Nucleus accumbens (tissue), 56 donors: ENCODE results near the gene STX2.

Source experiments
- DNase-seq, 56 donors: peaks; one replicate each; lab custom pipeline; 2025; lab: John Stamatoyannopoulos, UW

Gene STX2

DNA sequence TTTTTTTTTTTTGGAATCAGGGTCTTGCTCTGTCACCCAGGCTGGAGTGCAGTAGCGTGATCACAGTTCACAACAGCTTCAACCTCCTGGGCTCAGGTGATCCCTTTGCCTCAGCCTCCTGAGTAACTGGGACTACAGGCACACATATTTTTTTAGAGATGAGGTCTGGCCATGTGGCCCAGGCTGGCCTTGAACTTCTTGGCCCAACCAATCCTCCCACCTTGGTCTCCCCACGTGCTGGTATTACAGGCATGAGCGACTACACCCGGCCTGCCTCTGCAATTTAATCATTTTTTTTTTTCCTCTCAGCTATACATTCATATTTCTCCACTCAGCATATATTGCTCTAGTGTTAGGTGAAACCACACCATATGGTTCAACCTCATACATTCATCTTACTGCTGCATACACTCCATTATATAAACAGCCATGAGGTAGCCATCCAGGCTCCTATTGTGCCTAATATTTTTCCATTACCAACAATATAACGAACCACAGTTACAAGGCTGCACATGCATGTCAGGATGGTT, 7.1 kb downstream of the STX2 start:
- no peak for DNase-seq

DNA sequence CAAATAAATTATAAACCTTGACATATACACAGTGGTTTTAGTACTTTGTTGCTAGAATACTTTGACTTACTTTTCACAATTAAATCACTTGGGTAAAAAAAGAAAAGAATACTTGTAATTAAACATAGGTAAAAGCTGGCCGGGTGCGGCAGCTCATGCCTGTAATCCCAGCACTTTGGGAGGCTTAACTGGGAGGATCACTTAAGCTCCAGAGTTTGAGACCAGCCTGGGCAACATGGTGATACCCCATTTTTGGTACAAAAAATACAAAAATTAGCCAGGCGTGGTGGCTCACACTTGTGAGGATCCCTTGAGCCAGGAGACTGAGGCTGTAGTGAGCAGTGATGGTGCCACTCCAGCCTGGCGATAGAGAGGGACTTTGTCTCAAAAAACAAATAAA, 7.8 kb downstream of the STX2 start:
- no peak for DNase-seq

DNA sequence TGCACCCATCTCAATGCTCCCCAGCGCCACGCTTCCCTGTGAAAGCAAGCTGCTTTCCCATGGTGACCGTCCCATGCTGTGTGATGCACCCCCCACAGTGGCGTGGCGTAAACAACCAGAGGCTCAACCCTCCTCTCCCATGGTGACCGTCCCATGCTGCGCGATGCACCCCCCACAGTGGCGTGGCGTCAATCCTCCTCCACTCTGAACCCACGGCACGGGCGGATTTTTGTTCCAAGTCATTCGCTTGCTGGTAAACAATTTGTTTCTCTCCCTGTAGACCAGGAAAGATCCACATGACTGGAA, 8.9 kb downstream of the STX2 start:
- DNase-seq = peak in 1 of 56 donors; percentile 10

DNA sequence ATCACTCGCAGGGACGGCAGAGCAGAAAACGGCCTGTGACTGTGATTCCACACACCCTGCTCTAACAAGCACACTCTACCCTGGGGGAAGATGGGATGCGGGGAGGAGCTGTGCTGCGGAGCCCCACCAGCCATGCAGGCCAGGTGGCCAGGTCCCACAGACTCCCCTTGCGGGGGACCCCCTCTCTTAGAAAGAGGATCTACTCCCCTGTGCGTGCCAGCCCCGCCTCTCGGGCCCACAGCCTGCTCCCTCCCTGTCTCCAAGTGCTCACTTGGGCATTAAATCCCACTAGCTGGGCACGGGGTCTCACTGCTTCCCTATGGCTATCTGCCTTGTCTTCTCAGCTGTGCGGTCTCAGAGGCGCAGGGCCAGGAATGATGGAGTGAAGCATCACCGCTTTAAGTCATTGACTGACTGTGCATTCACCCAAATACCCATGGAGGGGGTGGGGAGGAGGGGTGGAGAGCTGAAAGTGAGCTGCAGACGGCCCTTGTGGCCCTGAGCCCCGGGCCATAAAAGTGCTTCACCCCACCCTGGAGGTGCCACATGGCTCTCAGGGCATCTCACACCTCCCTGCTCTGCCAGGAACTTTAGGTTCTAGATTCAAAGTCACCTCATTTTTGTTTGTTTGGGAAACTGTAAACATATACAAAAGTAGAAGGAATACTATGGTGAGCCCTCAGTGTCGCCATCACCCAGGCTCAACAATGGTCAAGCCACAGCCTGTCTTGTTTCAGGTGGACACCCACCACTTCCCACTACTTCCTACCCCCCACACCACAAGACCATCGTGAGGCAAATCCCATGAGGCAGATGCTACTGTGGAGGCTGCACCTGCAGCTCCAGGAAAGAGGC, 9.4 kb downstream of the STX2 start:
- DNase-seq = no peak

DNA sequence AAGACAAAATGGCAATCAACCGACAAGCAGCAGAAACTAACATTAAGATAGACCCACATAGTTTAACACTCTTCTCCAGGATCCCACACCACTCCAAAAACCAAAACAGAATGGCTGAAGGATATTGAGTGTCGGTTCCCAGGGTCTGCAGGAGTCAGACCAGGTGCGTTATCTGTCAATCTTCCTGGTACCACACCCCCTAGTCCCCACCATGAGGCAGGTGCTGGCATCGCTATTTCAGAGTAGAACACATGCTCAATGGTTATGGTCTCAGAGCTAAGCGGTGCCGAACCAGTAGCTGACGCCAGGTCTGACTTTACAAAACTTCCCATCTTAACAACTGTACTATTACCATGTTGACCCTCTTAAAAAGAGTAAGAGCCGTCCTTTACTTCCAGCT, 10.2 kb downstream of the STX2 start:
- no peak for DNase-seq

DNA sequence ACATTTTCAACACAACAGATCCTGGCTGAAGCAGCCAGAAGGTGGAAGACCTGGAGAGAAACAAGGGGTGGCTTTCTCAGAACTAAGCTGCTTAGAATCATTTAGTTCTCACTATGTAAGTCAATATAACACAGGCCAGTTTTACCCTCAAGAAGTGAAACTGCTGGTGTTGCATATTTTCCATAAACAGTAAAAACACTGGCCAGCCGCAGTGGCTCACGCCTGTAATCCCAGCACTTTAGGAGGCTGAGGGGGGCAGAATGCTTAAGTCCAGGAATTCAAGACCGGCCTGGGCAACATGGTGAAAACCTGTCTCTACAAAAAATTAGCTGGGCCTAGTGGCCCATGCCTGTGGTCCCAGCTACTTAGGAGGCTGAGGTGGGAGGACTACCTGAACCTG, 11.6 kb downstream of the STX2 start:
- DNase-seq = no peak

DNA sequence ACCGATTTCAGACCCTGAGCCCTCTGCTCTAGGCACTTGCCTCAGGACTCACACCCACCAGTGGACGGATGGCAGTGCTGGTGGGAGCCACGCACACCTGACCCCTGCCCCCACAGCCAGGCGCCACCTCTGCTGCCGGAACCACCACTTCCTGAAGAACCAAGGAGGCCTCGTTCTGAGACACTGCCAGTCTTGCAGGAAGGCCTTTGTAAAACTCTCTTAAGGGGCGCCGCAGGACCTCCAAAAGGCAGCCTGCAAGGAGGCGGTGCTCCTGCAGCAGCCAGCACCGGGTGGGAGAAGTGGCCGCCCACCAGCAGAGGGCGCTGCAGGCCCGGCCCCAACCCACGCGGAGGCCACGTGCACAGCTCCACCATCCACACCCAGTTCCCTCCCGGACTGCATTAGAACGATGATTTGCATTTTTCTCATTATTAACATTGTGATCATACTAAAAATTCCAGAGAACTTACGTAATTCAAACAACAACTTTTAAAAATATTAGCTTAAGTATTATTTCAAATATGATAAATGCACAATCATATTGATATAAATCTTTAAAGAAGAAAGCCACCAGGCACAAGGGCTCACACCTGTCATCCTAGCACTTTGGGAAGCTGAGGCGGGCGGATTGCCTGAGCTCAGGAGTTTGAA, 12.8 kb downstream of the STX2 start:
- peak in 23 of 56 donors; percentile 2 to 44 (median 18) for DNase-seq

DNA sequence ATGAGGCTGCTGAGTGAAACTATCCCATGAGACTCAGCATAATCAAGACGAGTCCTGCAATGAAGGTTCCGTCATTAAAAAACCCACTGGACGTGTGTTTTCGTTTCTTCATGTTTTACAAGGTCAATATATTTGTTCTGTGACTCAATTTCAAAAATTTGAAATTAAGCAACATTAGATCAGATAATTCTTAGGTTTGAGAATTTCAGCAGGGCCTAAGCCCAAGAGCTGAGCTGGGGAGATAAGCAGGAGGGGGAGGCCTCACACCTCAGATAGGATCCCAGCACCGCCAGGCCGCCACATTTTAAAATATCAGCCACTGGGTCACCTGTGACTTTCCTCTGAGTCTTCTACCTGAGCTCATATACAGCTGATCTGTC, 13.3 kb downstream of the STX2 start:
- DNase-seq = no peak

DNA sequence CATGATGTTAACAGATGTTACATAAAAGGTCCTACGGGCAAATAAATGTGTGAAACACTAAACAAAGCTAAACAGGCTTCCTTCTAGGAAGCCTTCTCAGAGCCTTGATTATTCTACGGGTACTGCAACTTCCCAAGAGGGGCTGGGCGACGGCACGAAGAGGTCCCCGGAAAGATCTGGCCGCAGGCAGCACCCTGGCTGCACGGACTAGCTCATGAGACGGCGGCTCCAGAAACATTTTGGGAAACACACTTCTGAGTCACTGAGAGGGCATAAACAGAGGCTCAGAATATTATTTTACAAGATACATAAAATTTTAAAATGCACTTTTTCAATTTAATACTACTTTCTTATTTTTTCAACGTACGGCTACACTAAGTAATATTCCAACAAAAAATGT, 19.4 kb downstream of the STX2 start:
- DNase-seq = no peak

DNA sequence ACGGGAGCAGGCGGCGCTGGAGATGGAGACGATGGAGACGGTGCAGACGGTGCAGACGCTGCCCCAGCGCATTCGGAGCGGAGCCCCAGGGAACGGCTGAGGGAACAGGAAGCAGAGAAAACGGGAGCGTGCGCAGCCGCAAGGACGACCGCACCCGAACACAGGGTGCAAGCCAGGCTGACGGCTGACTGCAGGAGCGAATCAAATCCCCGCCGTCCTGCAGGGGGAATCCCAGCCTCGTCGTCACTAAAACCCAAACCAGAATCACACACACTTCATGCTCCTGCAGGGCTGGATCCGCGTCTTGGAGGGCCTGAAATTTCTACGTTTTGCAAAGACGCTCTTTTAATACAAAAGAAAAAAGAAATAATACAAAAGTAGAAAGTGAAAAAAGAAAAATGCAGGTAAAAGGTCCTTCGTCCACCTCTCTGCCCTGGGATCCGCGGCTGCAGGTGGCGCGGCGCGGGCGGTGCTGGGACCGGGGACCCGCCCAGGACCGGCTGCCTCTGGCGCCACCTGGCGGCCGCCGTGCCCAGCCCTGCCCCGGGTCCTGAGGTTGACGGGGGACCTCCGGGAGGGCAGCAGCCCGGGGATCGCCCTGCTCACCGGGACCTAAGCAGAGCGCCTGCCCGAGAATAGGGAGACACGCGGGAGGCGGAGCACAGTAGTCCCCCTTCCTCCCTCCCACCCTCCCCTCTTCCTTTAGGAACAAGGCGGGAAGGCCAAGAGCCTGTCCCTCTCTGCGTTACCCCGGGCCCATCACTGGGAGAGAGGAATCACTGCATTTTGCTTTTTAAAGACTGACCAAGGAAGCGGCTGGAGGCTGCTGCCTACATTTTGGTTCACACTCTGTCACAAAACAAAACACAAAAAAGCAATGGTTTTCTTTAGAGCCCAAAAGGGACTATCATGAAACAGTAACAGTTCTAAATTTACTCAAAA, 20.1 kb downstream of the STX2 start:
- peak in 42 of 56 donors; percentile 9 to 81 (median 40) for DNase-seq

DNA sequence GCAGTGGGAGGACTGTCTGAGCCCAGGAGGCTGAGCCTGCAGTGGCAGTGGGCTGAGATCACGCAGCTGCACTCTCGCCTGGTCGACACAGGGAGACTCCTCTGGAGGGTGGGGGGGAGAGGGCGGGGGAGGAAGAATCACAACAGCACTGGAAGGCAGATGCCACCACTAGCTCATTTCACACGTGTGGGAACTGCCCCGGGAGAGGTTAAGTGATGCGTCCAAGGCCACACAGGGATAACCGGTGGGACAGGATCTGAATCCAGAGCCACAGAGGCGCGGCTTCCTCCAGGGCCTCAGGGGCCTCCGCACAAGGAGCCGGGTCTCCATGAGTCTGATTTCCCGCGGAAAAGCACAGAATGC, 20.8 kb downstream of the STX2 start:
- no peak for DNase-seq

DNA sequence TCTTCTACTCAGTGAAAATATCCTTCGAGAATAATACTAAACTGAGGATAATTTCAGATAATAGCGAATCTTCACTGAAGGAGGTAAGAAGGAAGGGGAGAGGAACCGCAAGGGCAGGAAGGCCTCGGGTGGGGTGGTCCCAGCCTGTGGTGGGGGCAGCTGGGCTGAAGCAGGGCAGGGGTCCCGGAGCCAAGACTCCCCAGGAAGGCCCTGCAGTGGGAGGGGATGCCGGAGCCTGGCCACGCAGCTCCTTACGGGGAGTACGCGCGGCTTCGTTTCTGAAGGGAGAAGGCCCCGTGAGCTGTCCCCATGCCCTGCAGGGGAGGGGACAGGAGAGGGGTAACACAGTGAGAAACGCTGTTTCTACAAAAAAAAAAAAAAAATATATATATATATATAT, 21.2 kb downstream of the STX2 start:
- no peak for DNase-seq

DNA sequence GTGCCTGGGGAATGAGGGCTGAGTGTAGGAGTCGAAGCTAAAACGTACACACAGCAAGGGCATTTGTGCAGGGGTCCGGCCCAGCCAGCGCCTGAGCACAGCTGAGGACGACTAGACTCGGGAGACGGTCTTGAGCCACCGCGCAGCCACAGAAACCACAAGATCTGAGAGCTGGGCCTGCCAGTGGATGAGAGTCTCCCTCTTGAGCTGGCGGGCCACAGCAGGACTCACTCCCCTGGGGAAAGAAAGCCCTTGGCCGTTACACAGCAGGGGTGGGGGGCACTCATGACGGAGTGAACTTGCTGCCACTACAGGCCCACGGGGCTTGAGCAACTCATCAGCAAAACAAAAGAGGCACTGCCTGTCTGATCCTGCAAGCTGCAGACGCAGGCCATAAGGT, 23.0 kb downstream of the STX2 start:
- DNase-seq = no peak

DNA sequence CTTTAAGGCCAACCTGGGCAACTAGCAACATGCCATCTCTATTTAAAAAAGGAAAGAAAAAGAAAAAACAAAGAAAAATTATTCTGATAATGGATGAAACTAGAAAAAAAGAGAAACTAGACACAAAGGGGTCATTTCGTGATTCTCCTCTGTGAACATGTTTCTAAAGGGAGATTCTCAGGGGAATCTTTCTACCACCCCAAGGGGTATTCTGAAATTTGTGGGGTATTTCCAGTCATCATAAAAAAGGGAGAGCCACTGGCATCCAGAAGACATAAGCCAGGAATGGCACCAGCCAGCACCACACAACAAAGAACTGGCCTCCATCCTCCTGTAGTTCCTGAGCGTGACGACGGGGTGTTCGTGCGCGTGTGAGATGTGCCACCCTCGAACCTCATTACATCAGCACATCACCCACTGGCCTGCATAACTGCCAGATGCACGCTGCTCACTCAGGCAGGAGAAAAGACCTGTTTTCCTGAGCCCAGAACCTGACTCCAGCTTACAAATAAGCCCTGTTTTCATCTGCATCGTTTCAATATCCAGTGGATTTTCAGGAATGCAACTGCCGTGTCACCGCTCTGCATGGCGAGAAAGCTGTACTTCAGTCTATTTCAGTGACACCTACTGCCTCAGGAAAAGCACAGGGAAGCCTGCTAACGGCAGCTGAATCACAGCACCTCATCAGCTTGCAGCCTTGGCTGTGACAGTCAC, 23.9 kb downstream of the STX2 start:
- peak in 32 of 56 donors; percentile 11 to 80 (median 50) for DNase-seq

DNA sequence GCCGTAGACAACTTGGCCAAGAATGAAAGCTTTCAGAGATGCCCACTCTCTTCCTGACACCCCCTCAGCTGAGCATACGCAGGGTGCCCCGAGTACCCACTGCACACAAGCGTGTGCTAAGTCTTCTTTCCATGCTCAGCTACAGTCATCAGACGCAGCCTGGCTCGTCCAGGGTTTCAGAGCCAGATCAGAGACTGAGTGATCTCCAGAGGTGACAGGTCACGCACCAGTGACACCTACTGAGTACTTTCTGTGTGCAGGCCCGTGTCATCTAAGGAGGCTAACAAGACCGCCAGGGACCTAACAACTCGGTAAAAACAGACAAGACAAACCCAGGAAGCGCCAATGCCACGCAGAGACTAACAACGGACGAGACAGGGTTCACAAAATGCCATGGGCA, 25.1 kb downstream of the STX2 start:
- no peak for DNase-seq

DNA sequence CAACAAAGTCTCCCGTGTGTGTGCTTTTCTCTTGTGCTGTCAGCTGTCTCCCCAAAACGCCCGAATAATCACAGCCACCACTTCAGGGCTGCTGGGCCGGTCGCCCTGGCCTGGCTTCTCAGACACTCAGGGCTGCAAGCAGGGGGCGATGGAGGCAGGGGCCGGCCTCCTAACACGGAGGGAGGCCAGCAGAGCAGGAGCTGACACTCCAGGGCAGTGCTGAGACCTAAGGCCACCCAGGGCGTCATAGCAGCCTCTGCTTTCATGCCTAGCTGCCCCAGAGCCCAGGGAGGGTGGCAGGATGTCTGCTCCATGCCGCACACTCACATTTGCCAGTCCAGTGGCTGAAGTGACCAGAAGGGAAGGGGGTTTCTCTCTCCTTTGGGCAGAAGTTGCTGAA, 25.6 kb downstream of the STX2 start:
- no peak for DNase-seq

DNA sequence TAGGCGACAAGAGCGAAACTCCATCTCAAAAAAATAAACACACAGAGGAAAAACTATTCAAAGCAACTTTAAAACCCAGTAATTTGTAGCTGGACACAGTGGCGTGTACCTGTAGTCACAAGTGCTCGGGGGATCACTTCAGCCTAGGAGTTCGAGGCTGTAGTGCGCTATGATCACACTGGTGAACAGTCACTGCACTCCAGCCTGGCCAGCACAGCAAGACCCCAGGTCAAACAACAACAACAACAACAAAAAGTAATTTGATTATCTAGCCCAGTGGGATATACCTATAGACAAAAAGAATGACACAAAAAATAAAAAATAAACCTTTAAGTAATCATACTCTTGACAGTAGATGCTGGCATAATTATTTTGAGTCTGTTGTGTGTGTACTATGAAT, 29.3 kb downstream of the STX2 start:
- DNase-seq = no peak

DNA sequence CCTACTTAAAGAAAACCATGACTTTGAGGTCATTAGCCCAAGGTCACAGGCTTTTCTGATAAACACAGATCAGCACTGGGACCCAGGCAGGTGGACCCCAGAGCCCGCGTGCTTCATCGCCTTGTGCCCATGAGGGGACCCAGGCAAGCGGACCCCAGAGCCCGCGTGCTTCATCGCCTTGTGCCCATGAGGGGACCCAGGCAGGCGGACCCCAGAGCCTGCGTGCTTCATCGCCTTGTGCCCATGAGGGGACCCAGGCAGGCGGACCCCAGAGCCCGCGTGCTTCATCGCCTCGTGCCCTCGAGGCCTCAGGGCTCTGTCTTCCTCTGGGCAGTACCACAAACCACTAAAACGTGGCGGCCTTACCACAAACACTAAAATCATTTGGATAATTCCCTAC, 31.7 kb downstream of the STX2 start:
- no peak for DNase-seq

DNA sequence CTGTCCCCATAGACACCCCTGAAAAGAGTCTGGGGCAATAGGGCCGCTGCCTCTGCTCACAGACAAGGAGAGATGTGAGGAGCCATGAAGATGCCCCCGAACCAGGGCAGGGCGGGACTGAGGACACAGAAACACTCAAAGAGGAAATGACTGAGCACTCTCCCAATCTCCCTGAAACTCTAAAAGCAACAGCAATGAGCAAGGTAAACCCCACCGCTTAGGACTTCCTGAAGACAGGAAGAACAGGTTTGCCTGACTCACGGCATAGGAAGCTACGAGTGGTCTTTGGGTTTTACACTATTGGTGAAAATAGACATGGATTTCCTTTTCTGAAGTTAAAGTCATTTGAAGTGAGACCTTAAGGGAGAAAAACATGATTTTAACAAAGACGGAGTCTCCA, 32.5 kb downstream of the STX2 start:
- no peak for DNase-seq

DNA sequence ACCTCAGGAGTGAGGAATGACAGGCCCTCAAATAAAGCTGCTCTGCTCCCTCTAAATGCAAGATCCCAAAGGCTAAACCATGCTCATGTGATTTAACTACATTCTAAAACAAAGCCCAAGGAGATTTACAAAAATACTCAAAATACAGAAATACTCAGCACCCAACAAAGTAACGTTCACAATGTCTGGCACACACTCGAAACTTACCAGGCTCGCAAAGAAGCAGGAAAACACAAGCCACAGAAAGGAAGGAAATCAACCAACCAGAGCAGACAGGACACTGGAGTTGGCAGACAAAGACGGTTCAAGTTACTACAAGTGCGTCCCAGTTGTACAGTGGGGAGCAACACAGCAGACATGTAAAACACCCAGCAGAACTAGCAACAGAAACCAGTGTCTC, 33.4 kb downstream of the STX2 start:
- DNase-seq = no peak

DNA sequence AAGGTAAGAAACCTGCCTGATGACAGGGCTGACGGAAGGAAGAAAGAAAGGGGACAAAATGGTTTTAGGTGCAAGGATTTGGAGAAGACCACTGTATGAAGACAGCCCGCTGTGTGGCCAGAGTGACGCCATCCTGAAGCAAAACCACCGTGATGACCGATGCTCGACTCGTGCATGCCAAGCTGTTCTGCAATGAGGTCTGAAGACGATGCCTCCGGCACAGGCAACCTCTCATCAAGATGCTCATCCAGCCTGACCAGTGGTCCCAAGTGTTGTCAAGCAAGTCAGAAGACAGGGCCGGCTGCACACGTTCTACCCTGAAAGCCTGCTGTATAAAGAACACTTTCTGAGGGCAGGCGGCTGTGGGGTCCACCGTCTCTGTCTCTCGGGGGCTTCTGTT, 34.8 kb downstream of the STX2 start:
- no peak for DNase-seq
